Stimulated activated effector memory CD8-positive, alpha-beta T cell treated with anti-CD3 and anti-CD28 coated beads, Interleukin-12 subunit alpha, Interleukin-12 subunit beta, amount 100 ng/mL, for 72 hours (primary cell): Measurements from ENCODE around the gene PGC.

Source experiments
- ATAC-seq: fragments of 150-1000 bp; cut with Tn5 transposase; 2 replicates; pipeline ENCODE4 v1.10.0; 2021
- DNase-seq, 2 donors: peaks; one replicate each; pipeline ENCODE4 v3.0.0; 2021 to 2022; ENCODE audit warnings: low spot score in 2 of 2
- H3K27ac Mint-ChIP-seq: one replicate; pipeline ENCODE4 v1.8.0; 2022; ENCODE audit warnings: mild to moderate bottlenecking, mixed read lengths
- H3K36me3 Mint-ChIP-seq: one replicate; pipeline ENCODE4 v1.8.0; 2022; ENCODE audit warnings: mild to moderate bottlenecking, mixed read lengths
- H3K4me1 Mint-ChIP-seq: one replicate; pipeline ENCODE4 v1.8.0; 2022; ENCODE audit warnings: mixed read lengths
- H3K4me3 Mint-ChIP-seq: one replicate; pipeline ENCODE4 v1.8.0; 2022; ENCODE audit warnings: mild to moderate bottlenecking, mixed read lengths
- H3K9me3 Mint-ChIP-seq: one replicate; pipeline ENCODE4 v1.8.0; 2022; ENCODE audit warnings: mixed read lengths

Gene PGC

GRCh38 chr6:41780551-41781365, 33.6 kb upstream of the PGC start, which contains the start of gene PRICKLE4:
PRICKLE4 (plus strand) TSS chr6:41780782; CDS start chr6:41783474, 2,692 bp downstream.
- ATAC-seq (no peak), DNase-seq (no peak)
- Mint-ChIP-seq H3K4me1 (peaks cover 15% of the 10 kb centered on the region), H3K9me3 (no peaks in the 10 kb centered on the region), H3K27ac (peak within 1 kb of the TSS; percentile 83), H3K4me3 (peak within 1 kb of the TSS; percentile 86), H3K36me3 (no peaks in the 10 kb centered on the region)

DNA sequence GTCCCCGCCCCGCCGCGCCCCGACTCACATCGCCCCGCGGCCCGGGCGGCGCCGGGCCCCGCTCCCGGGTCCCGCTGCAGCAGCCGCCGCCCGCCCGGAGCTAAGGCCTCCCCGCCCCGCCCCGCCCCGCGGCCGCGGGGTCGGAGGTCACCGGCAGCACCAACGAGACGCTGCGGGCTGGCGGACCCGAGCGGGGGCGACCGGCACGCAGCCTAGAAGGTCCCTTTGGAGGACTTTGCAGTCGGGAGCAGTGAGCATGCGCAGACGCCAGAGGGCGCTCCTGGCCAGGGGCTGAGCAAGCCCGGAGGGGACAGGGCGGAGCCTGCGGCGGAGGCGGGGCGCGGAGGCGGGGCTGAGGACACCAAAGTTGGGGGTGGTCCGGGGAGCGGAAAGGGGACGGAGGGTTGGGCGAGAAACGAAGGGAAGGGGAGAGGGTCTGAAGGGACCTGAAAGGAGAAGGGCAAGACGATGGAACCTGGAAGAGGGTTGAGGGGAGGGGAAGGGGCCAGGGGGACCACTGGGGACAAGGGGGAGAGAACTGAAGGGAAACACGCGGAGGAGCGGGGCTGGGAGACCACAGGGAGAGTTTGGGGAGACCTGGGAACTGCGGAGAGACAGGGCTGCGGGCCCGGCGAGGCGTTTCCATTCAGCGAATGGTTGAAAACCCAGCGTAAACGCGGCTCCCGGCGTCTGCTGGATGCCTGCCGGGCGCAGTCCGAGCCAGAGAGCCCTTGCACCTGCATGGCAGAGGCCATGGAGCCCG, 32.8 kb upstream of the PGC start, which contains the start of gene FRS3:
TSS of gene FRS3 (minus strand) at position 113 of the 763 bp plus-strand sequence. CDS start 2,913 bp downstream, outside the sequence.
- Mint-ChIP-seq H3K4me1 (peaks cover 15% of the 10 kb centered on the region), H3K36me3 (peaks cover 5% of the 10 kb centered on the region), H3K9me3 (no peaks in the 10 kb centered on the region), H3K4me3 (peak within 1 kb of the TSS; percentile 86), H3K27ac (peak within 1 kb of the TSS; percentile 83)
- ATAC-seq = peak; percentile 94
- peak; percentile 100 for DNase-seq

DNA sequence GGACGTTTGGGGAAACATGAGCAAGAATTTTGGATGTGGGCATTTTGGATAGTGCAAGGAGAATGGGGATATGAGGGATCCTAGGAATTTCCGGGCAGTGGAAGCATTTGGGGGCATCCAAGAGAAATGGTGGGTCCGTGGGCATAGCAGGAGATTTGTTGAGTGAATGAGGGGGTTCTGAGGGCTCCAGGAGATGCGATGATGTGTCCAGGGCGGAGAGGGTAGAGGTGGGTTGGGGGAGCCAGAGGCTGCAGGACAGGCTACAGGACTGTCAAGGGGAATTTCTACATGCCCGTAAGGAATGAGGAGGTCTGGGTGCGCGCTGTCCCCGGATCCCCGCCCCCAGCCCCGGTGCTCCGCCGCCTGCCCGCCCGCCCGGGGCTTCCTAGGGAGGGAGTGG, 32.1 kb upstream of the PGC start:
- H3K36me3 Mint-ChIP-seq = peaks cover 11% of the 10 kb centered on the region
- H3K9me3 Mint-ChIP-seq = no peaks in the 10 kb centered on the region
- ATAC-seq (no peak), DNase-seq (no peak)
- peak overlapping the region; percentile 83 for H3K27ac Mint-ChIP-seq
- H3K4me3 Mint-ChIP-seq = peak overlapping the region; percentile 86
- H3K4me1 Mint-ChIP-seq = peaks cover 15% of the 10 kb centered on the region

DNA sequence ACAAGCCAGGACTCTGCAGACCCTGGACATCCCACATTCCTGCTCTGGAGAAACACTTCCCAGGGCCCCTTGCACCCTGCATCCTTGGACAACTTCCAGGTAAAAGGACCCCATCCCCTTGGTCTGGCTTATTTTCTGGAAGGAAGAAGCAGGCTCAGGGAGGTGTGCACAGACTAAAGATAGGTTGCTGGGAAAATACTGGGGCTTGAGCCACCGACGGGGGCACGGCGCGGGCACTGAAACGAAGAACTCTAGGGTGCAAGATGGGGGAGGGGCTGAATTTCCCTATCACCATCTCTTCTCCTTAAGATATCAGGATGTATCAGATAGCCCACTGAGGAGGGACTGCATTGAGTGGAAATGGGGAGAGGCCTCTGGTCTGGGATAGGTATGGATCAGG, 31.7 kb upstream of the PGC start:
- no peak for DNase-seq
- ATAC-seq = no peak
- Mint-ChIP-seq H3K36me3 (peaks cover 13% of the 10 kb centered on the region), H3K4me1 (peaks cover 15% of the 10 kb centered on the region), H3K9me3 (no peaks in the 10 kb centered on the region), H3K27ac (peak overlapping the region; percentile 83), H3K4me3 (peak overlapping the region; percentile 86)

DNA sequence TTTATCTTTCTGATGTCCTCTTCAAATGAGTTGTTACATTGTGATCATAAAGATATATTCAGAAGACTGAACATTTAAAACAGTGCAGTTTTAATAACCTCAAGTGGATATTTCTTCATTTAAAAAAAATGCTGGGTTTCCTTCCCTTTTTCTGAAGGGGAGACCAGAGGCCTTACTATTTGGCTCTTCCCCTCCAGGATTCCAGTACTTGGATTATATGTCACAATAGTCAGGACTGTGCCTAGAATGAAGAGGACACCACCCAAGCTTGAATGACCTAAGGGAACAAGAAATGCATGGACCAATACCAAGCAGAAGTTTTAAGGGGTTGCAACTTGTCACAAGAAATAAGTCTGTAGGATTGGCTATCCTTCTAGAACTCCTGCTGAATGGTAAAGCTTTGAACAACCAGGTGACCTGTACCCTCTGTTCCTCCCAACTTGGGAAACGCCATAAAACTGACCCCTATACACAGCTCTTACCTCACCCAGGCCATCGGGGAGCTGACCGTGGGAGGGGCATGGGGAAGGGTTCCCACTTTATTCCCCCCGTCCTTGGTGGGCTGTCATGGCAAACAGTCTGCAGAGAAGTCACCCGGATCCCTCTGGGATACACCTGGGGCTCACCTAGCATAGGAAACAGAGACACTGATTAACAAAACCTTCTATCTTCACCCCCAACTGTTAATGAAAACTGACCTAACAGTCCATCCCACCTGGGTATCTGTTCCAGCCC, 30.5 kb upstream of the PGC start:
- Mint-ChIP-seq H3K4me3 (no peak overlapping the region), H3K27ac (no peak overlapping the region), H3K4me1 (peaks cover 15% of the 10 kb centered on the region), H3K36me3 (peaks cover 25% of the 10 kb centered on the region), H3K9me3 (no peaks in the 10 kb centered on the region)
- ATAC-seq (no peak), DNase-seq (no peak)

DNA sequence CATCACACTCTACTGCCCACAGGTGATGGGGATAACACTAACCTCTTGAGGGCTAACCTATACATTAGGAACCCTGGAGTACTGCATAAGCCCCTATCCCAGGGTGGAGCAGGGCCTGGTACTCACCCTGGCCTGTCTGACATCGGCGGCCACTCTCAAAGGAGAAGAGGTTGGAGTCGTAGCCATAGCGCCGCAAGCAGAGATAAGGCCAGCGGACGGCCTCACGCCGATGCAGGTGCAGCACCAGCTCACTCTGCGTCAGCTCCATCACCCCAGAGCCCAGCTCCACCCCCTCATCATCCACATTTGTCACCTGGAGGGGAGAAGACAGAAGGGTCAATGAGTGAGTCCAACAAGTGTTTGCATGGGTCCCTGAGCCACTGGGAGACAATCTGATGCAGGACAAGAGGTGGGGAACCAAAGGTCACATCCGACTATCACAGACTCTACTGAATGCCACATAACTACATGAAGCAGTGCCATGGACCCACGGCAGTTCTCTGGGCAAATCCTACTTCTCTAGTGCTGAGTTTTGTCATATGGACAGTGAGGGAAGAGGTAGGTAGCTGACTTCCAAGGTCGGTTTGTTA, 28.2 kb upstream of the PGC start:
- H3K4me1 Mint-ChIP-seq = peaks cover 8% of the 10 kb centered on the region
- no peak for ATAC-seq
- H3K9me3 Mint-ChIP-seq = no peaks in the 10 kb centered on the region
- no peak for DNase-seq
- no peak overlapping the region for H3K4me3 Mint-ChIP-seq
- no peak overlapping the region for H3K27ac Mint-ChIP-seq
- H3K36me3 Mint-ChIP-seq = peaks cover 36% of the 10 kb centered on the region

DNA sequence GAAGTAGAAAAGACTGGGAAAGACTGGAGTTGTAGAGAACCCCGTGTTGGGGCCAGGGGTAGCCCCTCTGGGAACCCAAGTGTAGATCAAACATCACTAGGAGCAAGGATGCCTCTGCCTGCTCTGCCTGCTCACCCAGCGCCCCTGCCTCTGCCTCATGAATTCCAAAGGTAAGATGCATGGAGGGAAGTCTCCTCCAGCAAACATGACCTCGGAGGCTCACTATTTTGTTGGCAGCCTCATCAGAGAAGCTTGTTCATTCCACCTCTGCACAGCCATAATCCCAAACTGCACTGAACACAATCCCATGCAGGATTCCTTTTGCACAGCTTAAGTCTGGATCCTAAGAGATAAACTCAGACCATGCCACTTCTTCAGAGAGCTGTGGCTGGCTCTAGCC, 27.6 kb upstream of the PGC start:
- DNase-seq = no peak
- peaks cover 41% of the 10 kb centered on the region for H3K36me3 Mint-ChIP-seq

GRCh38 chr6:41771058-41771983, 24.1 kb upstream of the PGC start:
- DNase-seq (no peak), ATAC-seq (no peak)
- Mint-ChIP-seq H3K27ac (no peak overlapping the region), H3K9me3 (no peaks in the 10 kb centered on the region), H3K36me3 (peaks cover 42% of the 10 kb centered on the region), H3K4me3 (no peak overlapping the region), H3K4me1 (peaks cover 6% of the 10 kb centered on the region)

More for the DNA sequence above, 27.6 kb upstream of the PGC start:
- Mint-ChIP-seq H3K9me3 (no peaks in the 10 kb centered on the region), H3K4me1 (peaks cover 8% of the 10 kb centered on the region), H3K4me3 (no peak overlapping the region), H3K27ac (no peak overlapping the region)
- ATAC-seq = no peak

DNA sequence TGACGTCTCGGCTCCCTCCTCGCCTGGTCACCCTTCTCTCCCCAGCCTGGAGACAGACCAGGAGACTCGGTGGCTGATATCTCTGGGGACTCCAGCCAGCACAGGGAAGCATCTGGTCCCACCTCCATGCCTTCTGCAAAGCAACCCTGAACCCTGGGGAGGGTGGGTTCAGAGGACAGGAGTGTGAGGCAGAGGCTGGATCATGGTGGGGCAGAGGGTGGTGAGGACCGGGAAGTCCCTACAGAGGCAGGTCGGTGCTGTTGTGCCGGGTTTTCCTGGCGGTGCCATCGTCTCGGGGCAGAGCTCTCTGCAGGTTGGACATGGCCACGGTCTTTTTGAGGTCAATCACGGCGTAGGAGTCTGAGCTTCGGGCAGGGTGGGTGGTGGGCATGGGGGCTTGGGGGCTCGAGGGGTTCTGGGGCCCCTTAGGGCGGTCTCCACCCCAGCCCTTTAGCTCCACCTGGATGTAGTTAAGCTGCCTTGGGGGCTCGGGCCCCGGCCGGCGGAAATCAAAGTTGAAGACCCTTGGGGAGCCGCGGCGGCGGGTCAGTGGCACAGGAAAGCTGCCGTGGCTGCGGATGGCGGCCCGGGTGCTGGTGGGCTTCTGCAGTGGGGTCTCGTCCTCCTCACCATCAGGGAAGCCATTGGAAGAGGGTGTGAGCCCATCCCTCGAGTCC, 23.3 kb upstream of the PGC start:
- Mint-ChIP-seq H3K9me3 (no peaks in the 10 kb centered on the region), H3K4me3 (no peak overlapping the region)

GRCh38 chr6:41769376-41769775, 22.2 kb upstream of the PGC start:
- H3K4me3 Mint-ChIP-seq = no peak overlapping the region
- peaks cover 6% of the 10 kb centered on the region for H3K4me1 Mint-ChIP-seq
- H3K9me3 Mint-ChIP-seq = no peaks in the 10 kb centered on the region
- peak overlapping the region; percentile 54 for H3K27ac Mint-ChIP-seq
- no peak for ATAC-seq
- no peak for DNase-seq
- H3K36me3 Mint-ChIP-seq = peaks cover 31% of the 10 kb centered on the region

More for the DNA sequence above, 23.3 kb upstream of the PGC start:
- DNase-seq (no peak), ATAC-seq (no peak)
- H3K4me1 Mint-ChIP-seq = peaks cover 6% of the 10 kb centered on the region
- H3K36me3 Mint-ChIP-seq = peaks cover 42% of the 10 kb centered on the region
- H3K27ac Mint-ChIP-seq = no peak overlapping the region

GRCh38 chr6:41768545-41769308, 21.5 kb upstream of the PGC start:
- Mint-ChIP-seq H3K4me3 (no peak overlapping the region), H3K36me3 (peaks cover 27% of the 10 kb centered on the region)

GRCh38 chr6:41767112-41767833, 20.1 kb upstream of the PGC start:
- peaks cover 13% of the 10 kb centered on the region for H3K36me3 Mint-ChIP-seq
- no peak overlapping the region for H3K27ac Mint-ChIP-seq
- H3K4me1 Mint-ChIP-seq = peaks cover 6% of the 10 kb centered on the region
- H3K4me3 Mint-ChIP-seq = no peak overlapping the region
- no peaks in the 10 kb centered on the region for H3K9me3 Mint-ChIP-seq
- DNase-seq (no peak), ATAC-seq (no peak)

More at GRCh38 chr6:41768545-41769308, 21.5 kb upstream of the PGC start:
- peak overlapping the region; percentile 54 for H3K27ac Mint-ChIP-seq
- H3K9me3 Mint-ChIP-seq = no peaks in the 10 kb centered on the region
- ATAC-seq = peak; percentile 22
- no peak for DNase-seq
- H3K4me1 Mint-ChIP-seq = peaks cover 6% of the 10 kb centered on the region
